Neural cell (in vitro differentiated cells): Measurements from ENCODE around the gene FAM32A.

Experiments used
- CTCF ChIP-seq: fragments of 450-650 bp; IDR thresholded peaks from 2 replicates; pipeline ENCODE4 v1.5.1; 2014; ENCODE audit warnings: antibody characterized with exemption, mild to moderate bottlenecking, moderate library complexity; ENCODE audit not compliant: poor library complexity, severe bottlenecking
- TAF1 ChIP-seq: IDR thresholded peaks from 2 replicates; pipeline ENCODE4 v1.6.1; 2012; ENCODE audit warnings: low read depth
- TF ChIP-seq, protein P1 (sequence below): IDR thresholded peaks from 2 replicates; pipeline ENCODE4 v1.6.1; 2012; ENCODE audit warnings: borderline replicate concordance

- TF ChIP-seq TAF1 (no peak), CTCF (no peak)
- TF ChIP-seq, protein P1, sequence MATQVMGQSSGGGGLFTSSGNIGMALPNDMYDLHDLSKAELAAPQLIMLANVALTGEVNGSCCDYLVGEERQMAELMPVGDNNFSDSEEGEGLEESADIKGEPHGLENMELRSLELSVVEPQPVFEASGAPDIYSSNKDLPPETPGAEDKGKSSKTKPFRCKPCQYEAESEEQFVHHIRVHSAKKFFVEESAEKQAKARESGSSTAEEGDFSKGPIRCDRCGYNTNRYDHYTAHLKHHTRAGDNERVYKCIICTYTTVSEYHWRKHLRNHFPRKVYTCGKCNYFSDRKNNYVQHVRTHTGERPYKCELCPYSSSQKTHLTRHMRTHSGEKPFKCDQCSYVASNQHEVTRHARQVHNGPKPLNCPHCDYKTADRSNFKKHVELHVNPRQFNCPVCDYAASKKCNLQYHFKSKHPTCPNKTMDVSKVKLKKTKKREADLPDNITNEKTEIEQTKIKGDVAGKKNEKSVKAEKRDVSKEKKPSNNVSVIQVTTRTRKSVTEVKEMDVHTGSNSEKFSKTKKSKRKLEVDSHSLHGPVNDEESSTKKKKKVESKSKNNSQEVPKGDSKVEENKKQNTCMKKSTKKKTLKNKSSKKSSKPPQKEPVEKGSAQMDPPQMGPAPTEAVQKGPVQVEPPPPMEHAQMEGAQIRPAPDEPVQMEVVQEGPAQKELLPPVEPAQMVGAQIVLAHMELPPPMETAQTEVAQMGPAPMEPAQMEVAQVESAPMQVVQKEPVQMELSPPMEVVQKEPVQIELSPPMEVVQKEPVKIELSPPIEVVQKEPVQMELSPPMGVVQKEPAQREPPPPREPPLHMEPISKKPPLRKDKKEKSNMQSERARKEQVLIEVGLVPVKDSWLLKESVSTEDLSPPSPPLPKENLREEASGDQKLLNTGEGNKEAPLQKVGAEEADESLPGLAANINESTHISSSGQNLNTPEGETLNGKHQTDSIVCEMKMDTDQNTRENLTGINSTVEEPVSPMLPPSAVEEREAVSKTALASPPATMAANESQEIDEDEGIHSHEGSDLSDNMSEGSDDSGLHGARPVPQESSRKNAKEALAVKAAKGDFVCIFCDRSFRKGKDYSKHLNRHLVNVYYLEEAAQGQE: no peak
These were observed 42.8 kb downstream of the FAM32A start for GRCh38 chr19:16227837-16228636.
